ENCODE data around the gene SLC39A7. TPM values are rescaled to one million over a fixed set of nuclear protein-coding genes. Genes with fewer than 3 reads are reported as not detected.

Gene SLC39A7
- total RNA-seq, 2 donors from 2014 or later = 123 to 163 TPM

GRCh38 chr6:33176906-33177305, 23.8 kb upstream of the SLC39A7 start:
- H3K36me3 Mint-ChIP-seq (ENCODE audit: low read depth) = no peaks in the 10 kb centered on the region
- WGBS, 2 experiments (ENCODE audit: insufficient coverage in 1 of 2, insufficient read length in 1 of 2) = 83 to 91% methylated on average over 4 to 7 of the region's 7 CpGs
- H3K36me3 ChIP-seq (ENCODE audit: control insufficient read depth, insufficient read depth, low read length) = no peaks in the 10 kb centered on the region
- no peak overlapping the region for H3K4me3 Mint-ChIP-seq
- H3K27ac ChIP-seq (ENCODE audit: low read depth, low read length) = no peak overlapping the region
- peaks cover 37% of the 10 kb centered on the region for H3K27me3 Mint-ChIP-seq (ENCODE audit: insufficient read depth)
- no peak overlapping the region for H3K4me3 ChIP-seq (ENCODE audit: low read length)
- DNase-seq = no peak
- no peaks in the 10 kb centered on the region for H3K9me3 Mint-ChIP-seq
- H3K27me3 ChIP-seq (ENCODE audit: control insufficient read depth, insufficient read depth, low read length, poor library complexity, severe bottlenecking) = peaks cover 12% of the 10 kb centered on the region
- no peak overlapping the region for H3K9ac ChIP-seq (ENCODE audit: extremely low read depth, low read length, poor library complexity, severe bottlenecking)
- H3K27ac Mint-ChIP-seq = no peak overlapping the region
- no peaks in the 10 kb centered on the region for H3K4me1 Mint-ChIP-seq
- TF ChIP-seq, protein P1, sequence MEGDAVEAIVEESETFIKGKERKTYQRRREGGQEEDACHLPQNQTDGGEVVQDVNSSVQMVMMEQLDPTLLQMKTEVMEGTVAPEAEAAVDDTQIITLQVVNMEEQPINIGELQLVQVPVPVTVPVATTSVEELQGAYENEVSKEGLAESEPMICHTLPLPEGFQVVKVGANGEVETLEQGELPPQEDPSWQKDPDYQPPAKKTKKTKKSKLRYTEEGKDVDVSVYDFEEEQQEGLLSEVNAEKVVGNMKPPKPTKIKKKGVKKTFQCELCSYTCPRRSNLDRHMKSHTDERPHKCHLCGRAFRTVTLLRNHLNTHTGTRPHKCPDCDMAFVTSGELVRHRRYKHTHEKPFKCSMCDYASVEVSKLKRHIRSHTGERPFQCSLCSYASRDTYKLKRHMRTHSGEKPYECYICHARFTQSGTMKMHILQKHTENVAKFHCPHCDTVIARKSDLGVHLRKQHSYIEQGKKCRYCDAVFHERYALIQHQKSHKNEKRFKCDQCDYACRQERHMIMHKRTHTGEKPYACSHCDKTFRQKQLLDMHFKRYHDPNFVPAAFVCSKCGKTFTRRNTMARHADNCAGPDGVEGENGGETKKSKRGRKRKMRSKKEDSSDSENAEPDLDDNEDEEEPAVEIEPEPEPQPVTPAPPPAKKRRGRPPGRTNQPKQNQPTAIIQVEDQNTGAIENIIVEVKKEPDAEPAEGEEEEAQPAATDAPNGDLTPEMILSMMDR (conservative IDR thresholded peaks at IDR 0.05) = no peak
- no peaks in the 10 kb centered on the region for H3K9me3 ChIP-seq (ENCODE audit: control insufficient read depth, low read length)
- no peaks in the 10 kb centered on the region for H3K4me1 ChIP-seq (ENCODE audit: control insufficient read depth, insufficient read depth, low read length)

DNA sequence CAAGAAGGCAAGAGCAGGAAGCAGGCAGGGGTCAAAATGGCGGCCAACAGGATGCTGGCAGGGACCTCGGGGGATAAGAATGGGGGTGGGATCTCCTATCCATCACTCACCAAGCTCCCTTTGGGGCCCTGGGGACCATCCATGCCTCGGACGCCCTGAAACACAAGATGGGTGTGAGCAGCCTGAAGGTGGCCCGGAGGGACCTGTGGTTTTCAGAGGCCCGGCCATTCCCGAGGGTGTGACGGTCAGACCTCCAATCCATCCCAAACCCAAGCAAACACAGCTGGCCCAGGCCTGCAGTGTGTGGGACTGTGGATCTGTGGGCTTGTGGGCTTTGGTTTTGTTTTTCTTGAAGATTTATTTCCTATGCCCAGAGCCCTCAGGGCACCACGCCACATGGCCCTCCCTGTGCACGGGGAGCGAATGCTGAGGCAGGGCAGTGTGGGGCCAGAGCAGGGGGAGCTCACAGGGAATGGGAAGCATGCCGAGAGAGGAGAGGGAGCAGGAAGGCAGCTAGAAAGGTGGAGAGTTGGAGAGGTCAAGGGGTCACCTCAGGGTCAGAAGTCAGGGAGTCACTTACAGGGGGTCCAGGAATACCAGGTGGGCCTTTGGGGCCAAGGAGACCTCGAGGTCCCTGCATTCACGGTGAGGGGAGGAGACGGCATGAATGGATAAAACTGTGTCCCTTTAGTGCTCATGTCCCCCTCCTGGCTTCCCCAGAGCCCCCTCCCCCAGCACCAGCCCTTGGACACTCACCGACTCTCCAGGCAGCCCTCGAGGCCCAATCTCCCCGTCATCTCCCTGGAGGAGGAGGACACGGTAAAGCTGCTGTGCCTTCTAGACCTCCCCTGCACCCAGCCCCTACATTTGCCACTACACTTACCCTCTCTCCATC, 22.9 kb upstream of the SLC39A7 start:
- Histone ChIP-seq H3K9me3 (ENCODE audit: control insufficient read depth, low read length) (no peaks in the 10 kb centered on the region), H3K27ac (ENCODE audit: low read depth, low read length) (no peak overlapping the region), H3K4me3 (ENCODE audit: low read length) (no peak overlapping the region), H3K9ac (ENCODE audit: extremely low read depth, low read length, poor library complexity, severe bottlenecking) (no peak overlapping the region), H3K4me1 (ENCODE audit: control insufficient read depth, insufficient read depth, low read length) (no peaks in the 10 kb centered on the region), H3K36me3 (ENCODE audit: control insufficient read depth, insufficient read depth, low read length) (no peaks in the 10 kb centered on the region), H3K27me3 (ENCODE audit: control insufficient read depth, insufficient read depth, low read length, poor library complexity, severe bottlenecking) (peaks cover 12% of the 10 kb centered on the region)
- no peaks in the 10 kb centered on the region for H3K36me3 Mint-ChIP-seq (ENCODE audit: low read depth)
- no peak for DNase-seq
- TF ChIP-seq, protein P1 (conservative IDR thresholded peaks at IDR 0.05) = no peak
- 91 to 92% methylated on average over 6 to 19 of the region's 19 CpGs for WGBS, 2 experiments (ENCODE audit: insufficient coverage in 1 of 2, insufficient read length in 1 of 2)
- H3K4me3 Mint-ChIP-seq = no peak overlapping the region
- no peak overlapping the region for H3K27ac Mint-ChIP-seq
- no peaks in the 10 kb centered on the region for H3K9me3 Mint-ChIP-seq
- H3K4me1 Mint-ChIP-seq = no peaks in the 10 kb centered on the region
- H3K27me3 Mint-ChIP-seq (ENCODE audit: insufficient read depth) = peaks cover 37% of the 10 kb centered on the region

DNA sequence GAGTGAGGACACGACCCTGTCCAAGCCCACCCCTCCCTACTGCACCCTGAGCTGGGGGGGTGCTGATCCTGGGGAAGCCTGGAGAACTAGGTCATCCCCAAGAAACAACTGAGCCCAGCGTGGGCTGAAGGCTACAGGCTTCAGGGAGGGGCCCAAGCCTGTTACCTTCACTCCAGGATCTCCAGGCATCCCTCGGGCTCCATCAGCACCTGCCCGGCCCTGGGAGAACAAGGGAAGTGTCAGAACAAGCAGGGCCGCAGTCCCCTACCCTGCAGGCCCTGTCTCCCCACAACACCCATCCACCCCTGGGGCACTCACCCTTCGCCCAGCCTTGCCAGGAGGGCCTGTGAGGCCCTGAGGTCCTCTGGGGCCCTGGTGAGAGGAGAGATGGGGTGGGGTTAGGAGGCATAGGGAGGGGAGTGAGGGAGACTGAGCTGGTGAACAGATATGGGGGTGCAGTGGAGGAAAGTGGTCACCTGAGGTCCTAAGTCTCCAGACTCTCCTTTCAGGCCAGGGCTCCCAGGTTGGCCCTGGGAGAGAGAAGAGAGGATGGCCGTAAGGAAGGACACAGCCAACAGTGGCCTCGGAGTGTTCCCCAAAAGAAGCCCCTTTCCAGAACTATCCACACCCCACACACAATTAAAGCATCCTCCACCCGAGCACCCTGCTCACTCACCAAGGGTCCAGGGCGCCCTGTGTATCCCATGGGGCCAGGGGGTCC, 21.8 kb upstream of the SLC39A7 start:
- no peaks in the 10 kb centered on the region for H3K9me3 Mint-ChIP-seq
- H3K9ac ChIP-seq (ENCODE audit: extremely low read depth, low read length, poor library complexity, severe bottlenecking) = no peak overlapping the region
- 77 to 83% methylated on average over 3 to 10 of the region's 10 CpGs for WGBS, 2 experiments (ENCODE audit: insufficient coverage in 1 of 2, insufficient read length in 1 of 2)

More for the DNA sequence above, 21.8 kb upstream of the SLC39A7 start:
- H3K27me3 Mint-ChIP-seq (ENCODE audit: insufficient read depth) = peaks cover 37% of the 10 kb centered on the region
- no peaks in the 10 kb centered on the region for H3K4me1 ChIP-seq (ENCODE audit: control insufficient read depth, insufficient read depth, low read length)
- no peaks in the 10 kb centered on the region for H3K36me3 Mint-ChIP-seq (ENCODE audit: low read depth)
- DNase-seq = no peak
- TF ChIP-seq, protein P1 (conservative IDR thresholded peaks at IDR 0.05) = no peak
- H3K27ac Mint-ChIP-seq = no peak overlapping the region
- no peak overlapping the region for H3K4me3 ChIP-seq (ENCODE audit: low read length)
- no peaks in the 10 kb centered on the region for H3K36me3 ChIP-seq (ENCODE audit: control insufficient read depth, insufficient read depth, low read length)
- H3K27ac ChIP-seq (ENCODE audit: low read depth, low read length) = no peak overlapping the region
- H3K4me3 Mint-ChIP-seq = no peak overlapping the region
- no peaks in the 10 kb centered on the region for H3K4me1 Mint-ChIP-seq
- peaks cover 4% of the 10 kb centered on the region for H3K9me3 ChIP-seq (ENCODE audit: control insufficient read depth, low read length)
- peaks cover 12% of the 10 kb centered on the region for H3K27me3 ChIP-seq (ENCODE audit: control insufficient read depth, insufficient read depth, low read length, poor library complexity, severe bottlenecking)

Measured in endodermal cell (in vitro differentiated cells).